Measurements from ENCODE around the gene NR6A1.

The NR6A1 gene

DNA sequence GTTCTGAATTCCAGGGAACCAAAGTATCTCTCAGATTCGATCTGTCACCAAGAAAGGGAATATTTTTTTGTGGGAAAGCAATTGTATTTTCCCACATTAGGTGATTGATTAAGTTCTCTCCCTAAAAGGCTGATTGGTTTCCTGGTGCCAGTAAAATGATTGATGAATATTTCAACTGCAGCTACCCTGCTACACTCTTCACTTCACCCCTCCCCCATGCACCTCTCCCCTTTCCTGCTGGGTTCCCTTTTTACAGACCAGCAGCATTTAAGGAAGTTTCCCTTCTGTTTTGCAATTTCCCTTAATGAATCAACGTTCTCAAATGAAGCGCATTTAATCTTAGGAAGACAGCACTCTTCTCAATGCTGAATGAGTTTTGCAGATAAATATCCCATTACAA lies 13.1 kb downstream of the NR6A1 start:
- Histone ChIP-seq H3K79me2 (ENCODE audit: insufficient read depth, low read length) (peaks cover 10% of the 10 kb centered on the region), H3K4me2 (ENCODE audit: low read depth, low read length, poor library complexity, severe bottlenecking) (no peak overlapping the region), H3K27ac (ENCODE audit: low read depth, low read length) (no peak overlapping the region)

DNA sequence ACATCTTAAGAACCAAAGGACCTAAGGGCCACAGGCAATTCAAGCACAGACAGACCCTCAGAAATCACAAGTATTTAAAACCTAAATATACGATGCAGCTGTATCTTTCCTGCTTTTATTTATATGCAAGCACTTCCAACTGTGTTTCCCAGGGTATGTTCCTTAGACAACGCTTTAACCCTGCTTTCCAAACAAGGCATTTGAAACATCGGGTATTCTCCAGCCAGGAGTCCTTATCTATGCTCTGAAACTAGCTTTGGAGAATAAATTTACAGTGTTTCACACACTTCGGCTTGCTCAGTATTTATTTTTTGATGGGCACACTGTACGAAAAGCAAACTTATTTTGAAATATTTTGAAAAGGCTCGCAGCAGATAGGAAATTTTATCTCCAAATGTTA lies 13.5 kb downstream of the NR6A1 start:
- Histone ChIP-seq H3F3A (ENCODE audit: insufficient read depth) (no peaks in the 10 kb centered on the region), H3K27ac (ENCODE audit: low read depth, low read length) (no peak overlapping the region), H3K4me2 (ENCODE audit: low read depth, low read length, poor library complexity, severe bottlenecking) (no peak overlapping the region), H3K9me2 (replicated peaks; ENCODE audit: insufficient read depth, low read length) (no peaks in the 10 kb centered on the region), H3K36me3 (ENCODE audit: low read length) (no peaks in the 10 kb centered on the region), H3K79me2 (ENCODE audit: insufficient read depth, low read length) (peaks cover 6% of the 10 kb centered on the region; the same call in 1 of the 2 replicates), H3K9me3 (ENCODE audit: insufficient read depth, low read length) (no peaks in the 10 kb centered on the region), H3K27me3 (ENCODE audit: low read length) (no peaks in the 10 kb centered on the region), H2AFZ (ENCODE audit: low read depth, low read length, severe bottlenecking) (no peak overlapping the region), H3K4me3 (ENCODE audit: insufficient read depth, low read length, poor library complexity, severe bottlenecking) (no peak overlapping the region), H4K20me1 (ENCODE audit: low read depth, low read length) (peaks cover 59% of the 10 kb centered on the region), H3K9ac (ENCODE audit: low read length) (no peak overlapping the region)
- TF ChIP-seq, protein P1, sequence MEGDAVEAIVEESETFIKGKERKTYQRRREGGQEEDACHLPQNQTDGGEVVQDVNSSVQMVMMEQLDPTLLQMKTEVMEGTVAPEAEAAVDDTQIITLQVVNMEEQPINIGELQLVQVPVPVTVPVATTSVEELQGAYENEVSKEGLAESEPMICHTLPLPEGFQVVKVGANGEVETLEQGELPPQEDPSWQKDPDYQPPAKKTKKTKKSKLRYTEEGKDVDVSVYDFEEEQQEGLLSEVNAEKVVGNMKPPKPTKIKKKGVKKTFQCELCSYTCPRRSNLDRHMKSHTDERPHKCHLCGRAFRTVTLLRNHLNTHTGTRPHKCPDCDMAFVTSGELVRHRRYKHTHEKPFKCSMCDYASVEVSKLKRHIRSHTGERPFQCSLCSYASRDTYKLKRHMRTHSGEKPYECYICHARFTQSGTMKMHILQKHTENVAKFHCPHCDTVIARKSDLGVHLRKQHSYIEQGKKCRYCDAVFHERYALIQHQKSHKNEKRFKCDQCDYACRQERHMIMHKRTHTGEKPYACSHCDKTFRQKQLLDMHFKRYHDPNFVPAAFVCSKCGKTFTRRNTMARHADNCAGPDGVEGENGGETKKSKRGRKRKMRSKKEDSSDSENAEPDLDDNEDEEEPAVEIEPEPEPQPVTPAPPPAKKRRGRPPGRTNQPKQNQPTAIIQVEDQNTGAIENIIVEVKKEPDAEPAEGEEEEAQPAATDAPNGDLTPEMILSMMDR (IDR thresholded peaks at IDR 0.05; ENCODE audit: insufficient read depth, low read length, poor library complexity, severe bottlenecking): no peak
- TF ChIP-seq EZH2phosphoT487 (conservative IDR thresholded peaks at IDR 0.05; ENCODE audit: low read length): no peak

More for the DNA sequence above, 13.1 kb downstream of the NR6A1 start:
- no peak overlapping the region for H2AFZ ChIP-seq (ENCODE audit: low read depth, low read length, severe bottlenecking)
- H4K20me1 ChIP-seq (ENCODE audit: low read depth, low read length): peaks cover 60% of the 10 kb centered on the region; the same call in 1 of the 2 replicates
- H3F3A ChIP-seq (ENCODE audit: insufficient read depth): no peaks in the 10 kb centered on the region
- TF ChIP-seq, protein P1 (IDR thresholded peaks at IDR 0.05; ENCODE audit: insufficient read depth, low read length, poor library complexity, severe bottlenecking): no peak
- no peak for TF ChIP-seq EZH2phosphoT487 (conservative IDR thresholded peaks at IDR 0.05; ENCODE audit: low read length)
- H3K27me3 ChIP-seq (ENCODE audit: low read length): no peaks in the 10 kb centered on the region
- H3K36me3 ChIP-seq (ENCODE audit: low read length): no peaks in the 10 kb centered on the region
- H3K9ac ChIP-seq (ENCODE audit: low read length): no peak overlapping the region
- no peaks in the 10 kb centered on the region for H3K9me3 ChIP-seq (ENCODE audit: insufficient read depth, low read length)
- H3K9me2 ChIP-seq (replicated peaks; ENCODE audit: insufficient read depth, low read length): no peaks in the 10 kb centered on the region
- no peak overlapping the region for H3K4me3 ChIP-seq (ENCODE audit: insufficient read depth, low read length, poor library complexity, severe bottlenecking)

DNA sequence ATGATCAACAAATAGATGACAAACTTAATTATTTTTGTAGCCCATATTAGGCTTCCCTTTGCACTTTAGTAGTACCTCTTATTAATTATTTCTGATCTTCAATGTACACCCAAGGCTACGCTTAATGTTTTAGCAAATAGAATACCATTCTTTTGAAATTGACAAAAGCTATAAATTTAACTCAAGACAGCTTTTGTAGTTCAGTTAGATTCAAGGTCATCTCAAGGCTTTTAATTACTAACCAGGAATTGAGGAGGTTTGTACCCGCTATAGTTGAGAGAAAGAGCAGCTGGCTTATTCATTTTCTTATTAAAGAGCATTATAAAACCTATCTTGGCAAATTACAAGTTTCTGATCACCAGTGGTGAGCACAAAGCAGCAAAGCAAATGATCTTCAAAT lies 15.1 kb downstream of the NR6A1 start:
- H2AFZ ChIP-seq (ENCODE audit: low read depth, low read length, severe bottlenecking): no peak overlapping the region
- H3K79me2 ChIP-seq (ENCODE audit: insufficient read depth, low read length): peaks cover 6% of the 10 kb centered on the region; the same call in 1 of the 2 replicates
- H3K27me3 ChIP-seq (ENCODE audit: low read length): no peaks in the 10 kb centered on the region
- no peak overlapping the region for H3K27ac ChIP-seq (ENCODE audit: low read depth, low read length)
- H3F3A ChIP-seq (ENCODE audit: insufficient read depth): no peaks in the 10 kb centered on the region
- TF ChIP-seq, protein P1 (IDR thresholded peaks at IDR 0.05; ENCODE audit: insufficient read depth, low read length, poor library complexity, severe bottlenecking): no peak
- no peak for TF ChIP-seq EZH2phosphoT487 (conservative IDR thresholded peaks at IDR 0.05; ENCODE audit: low read length)
- H3K9me2 ChIP-seq (replicated peaks; ENCODE audit: insufficient read depth, low read length): no peaks in the 10 kb centered on the region
- H3K4me3 ChIP-seq (ENCODE audit: insufficient read depth, low read length, poor library complexity, severe bottlenecking): no peak overlapping the region
- H3K9me3 ChIP-seq (ENCODE audit: insufficient read depth, low read length): no peaks in the 10 kb centered on the region
- H3K9ac ChIP-seq (ENCODE audit: low read length): no peak overlapping the region
- peaks cover 52% of the 10 kb centered on the region for H4K20me1 ChIP-seq (ENCODE audit: low read depth, low read length)
- H3K4me2 ChIP-seq (ENCODE audit: low read depth, low read length, poor library complexity, severe bottlenecking): no peak overlapping the region
- no peaks in the 10 kb centered on the region for H3K36me3 ChIP-seq (ENCODE audit: low read length)
